Retina (tissue), 1 donor: ENCODE results near the gene SLC39A1.
A peak's percentile ranks its signal among the peaks of the same experiment; 100 is the strongest.

Source experiments
- DNase-seq: peaks from one replicate; pipeline ENCODE4 v3.0.0-alpha.2; 2016

SLC39A1 gene

DNA sequence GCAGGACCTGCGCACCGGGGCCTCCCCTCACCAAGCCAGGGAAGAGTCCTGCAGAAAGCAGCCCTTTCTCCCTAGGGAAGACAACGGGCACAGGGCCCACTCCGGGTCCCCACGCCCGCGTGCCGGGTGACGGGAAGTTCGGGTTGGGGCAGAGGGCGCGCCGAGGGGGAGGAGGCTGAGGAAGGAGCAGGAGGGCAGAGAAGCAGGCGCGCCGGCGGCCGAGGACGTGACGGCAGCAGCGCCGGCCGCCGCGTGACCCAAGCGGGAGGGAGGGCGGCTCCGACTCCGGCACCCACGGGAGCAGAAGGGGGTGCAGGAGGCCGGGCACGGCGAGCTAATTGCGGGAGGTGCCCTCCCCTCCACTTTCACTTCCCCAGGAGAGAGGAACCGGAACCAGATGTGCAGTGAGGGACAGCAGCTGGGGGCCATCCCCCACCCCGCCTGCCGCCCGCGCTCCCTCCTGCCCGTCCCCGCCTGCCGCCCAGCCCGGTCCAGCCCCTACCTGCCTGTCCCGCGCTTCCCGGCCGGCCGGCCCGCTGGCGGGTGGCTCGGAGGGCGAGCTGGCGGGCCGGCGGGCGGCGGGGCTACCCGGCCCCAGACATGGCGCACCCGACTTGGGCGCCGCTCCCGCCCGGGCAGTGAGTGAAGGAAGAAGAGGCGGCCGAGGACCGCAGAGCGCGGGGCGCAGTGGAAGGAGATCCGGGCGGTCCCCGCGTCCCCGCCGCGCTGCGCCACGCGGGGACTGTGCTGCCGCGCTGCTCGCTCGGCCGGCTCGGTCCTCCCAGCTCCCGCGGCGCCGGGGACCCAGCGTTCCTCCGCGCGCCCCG is 17.3 kb downstream of the SLC39A1 start:
- peak; percentile 82 for DNase-seq

- DNase-seq: no peak
Observed at GRCh38 chr1:153945131-153945794, 18.1 kb downstream of the SLC39A1 start.

GRCh38 chr1:153944827-153945117 is 18.6 kb downstream of the SLC39A1 start:
- no peak for DNase-seq

DNA sequence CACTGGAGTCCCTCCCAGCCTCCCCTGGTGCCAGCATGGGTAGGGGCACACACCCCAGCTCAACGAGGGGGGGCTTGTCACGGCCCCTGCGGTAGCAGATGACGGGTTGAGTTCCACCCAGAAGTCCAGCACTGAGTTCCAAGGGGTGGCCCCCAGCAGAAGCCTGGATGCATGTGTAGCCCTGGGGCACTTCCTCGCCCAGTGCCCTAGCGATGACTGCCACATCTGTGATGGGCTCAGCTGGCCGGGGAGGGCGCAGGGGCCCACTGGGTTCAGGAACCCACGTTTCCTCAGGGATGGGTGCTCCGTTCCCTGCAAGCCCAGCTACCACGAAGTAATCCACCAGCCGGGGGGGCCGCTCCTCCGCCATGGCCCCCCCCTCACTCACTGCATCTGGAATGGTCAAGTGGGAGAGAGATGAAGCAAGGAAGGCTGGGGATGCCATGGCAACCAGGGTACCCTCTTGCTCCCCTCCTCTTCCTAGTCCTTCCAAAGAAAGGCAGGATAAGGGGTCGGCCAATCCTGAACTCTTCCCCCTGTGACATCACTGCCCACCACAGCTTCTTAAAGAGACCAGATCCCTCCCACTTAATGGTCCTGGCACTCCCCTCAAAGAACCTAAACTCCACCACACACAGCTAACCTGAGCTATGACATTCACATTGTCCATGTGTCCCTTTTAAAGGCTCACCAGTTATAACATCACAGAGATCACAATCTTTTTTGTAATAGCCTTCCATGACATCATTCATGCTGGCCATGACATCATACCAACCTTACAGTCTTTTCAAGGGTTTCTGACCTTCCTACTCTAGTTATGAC is 19.1 kb downstream of the SLC39A1 start:
- DNase-seq: no peak

GRCh38 chr1:153942766-153943549 is 20.4 kb downstream of the SLC39A1 start:
- no peak for DNase-seq

DNA sequence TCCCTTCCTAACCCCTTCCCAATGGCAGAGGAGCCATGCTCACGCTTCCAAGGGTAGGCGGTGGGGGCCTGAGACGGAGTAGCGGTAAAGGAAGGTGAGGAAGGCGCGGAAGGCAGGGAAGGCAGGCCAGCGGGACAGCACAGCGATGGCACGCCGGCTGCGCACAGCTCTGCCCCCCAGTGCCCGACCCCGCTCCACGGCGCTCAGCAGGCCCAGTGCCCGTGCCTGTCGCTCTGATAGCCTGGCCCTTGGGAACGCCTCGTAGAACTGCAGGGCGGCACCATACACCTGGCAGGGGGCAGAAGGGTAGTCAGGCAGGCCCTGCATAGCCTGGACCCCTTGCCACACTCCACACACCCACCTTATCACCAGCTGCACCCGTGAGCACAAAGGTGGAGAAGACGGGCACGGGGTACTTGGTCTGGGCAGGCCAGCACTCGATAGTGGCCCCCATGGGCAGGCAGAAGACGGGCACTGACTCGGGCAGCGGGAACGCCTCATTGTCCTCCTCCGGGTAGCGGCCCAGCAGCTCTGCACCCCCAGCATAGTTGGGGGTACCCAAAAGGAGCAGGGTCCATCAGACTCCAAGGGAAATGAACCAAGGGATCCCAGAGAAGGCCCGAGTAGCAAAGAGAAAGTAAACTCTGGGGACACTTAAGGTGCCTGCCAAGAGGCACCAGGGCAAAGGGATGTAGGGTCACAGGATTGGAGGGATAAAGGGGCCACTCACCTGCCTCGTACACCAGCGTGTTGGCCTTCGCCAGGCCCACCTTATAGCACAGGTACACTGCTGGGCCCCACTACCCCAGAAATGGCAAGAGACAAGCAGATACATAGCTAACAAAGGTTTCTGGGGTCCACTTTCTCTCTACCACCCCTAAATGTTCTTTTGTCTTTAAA is 21.3 kb downstream of the SLC39A1 start:
- DNase-seq: no peak

GRCh38 chr1:153940756-153941155 is 22.6 kb downstream of the SLC39A1 start:
- DNase-seq: no peak

DNA sequence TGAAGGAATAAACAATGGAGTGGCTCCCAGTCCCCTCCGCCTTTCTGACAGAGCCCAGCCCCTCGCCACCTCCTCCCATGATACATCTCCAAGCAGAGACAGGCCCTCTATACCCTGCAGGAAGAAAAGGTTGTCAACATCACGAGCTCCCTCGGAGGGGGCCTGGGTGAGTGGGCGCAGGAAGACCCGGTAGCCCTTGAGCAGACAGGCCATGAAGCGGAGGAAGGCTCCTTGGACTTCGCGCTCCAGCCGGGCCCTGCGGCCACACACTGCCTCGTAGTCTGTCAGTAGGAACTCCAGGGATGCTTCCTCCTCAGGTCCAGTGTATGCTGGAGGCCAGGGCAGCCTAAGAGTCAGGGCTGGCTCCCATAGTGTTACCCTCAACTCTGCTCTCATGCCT is 23.9 kb downstream of the SLC39A1 start:
- no peak for DNase-seq

GRCh38 chr1:153938996-153939395 is 24.3 kb downstream of the SLC39A1 start:
- DNase-seq: no peak

DNA sequence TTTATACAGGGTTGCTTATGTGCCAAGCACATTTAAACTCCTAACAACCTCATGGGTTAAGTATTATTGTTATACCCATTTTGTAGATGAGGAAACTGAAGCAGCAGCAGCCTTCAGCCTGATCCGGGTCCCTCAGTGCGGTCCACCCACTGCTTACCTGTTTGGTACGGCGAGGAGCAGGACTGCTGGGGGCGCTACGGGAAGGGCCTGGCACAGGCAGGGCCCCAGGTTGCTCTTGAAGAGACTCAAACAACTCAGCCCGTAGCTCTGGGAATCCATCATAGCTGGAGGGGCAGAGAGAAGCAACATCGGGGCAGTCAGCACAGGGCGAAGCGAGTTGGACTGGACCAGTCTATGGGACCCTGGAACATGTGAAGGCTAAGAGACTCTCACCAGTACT is 26.0 kb downstream of the SLC39A1 start:
- no peak for DNase-seq

- no peak for DNase-seq
Observed at GRCh38 chr1:153936011-153936802, 27.1 kb downstream of the SLC39A1 start.

- no peak for DNase-seq
Observed at GRCh38 chr1:153934746-153935145, 28.6 kb downstream of the SLC39A1 start.

GRCh38 chr1:153933955-153934354 is 29.4 kb downstream of the SLC39A1 start:
- no peak for DNase-seq

DNA sequence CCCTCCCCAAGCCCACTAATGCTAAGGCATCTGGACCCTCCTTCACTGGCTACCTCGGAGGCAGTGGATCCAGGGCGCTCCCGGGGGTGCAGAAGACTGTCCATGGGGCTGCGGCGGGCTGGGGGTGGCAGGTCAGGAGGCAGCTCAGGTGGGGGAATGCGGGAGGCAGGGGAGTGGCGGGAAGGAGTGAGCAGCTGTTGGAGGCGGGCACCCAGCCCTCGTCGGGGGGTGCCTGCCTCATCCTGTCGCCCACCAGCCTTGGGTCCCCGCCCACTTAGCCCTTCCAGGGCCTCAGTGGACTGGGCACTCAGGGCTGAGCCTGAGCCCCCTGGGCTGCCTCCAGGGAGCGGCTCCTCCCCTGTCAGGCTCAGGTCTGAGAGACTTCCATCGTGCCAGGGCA is 29.9 kb downstream of the SLC39A1 start:
- no peak for DNase-seq

- DNase-seq: no peak
Observed at GRCh38 chr1:153932156-153933131, 30.9 kb downstream of the SLC39A1 start.

DNA sequence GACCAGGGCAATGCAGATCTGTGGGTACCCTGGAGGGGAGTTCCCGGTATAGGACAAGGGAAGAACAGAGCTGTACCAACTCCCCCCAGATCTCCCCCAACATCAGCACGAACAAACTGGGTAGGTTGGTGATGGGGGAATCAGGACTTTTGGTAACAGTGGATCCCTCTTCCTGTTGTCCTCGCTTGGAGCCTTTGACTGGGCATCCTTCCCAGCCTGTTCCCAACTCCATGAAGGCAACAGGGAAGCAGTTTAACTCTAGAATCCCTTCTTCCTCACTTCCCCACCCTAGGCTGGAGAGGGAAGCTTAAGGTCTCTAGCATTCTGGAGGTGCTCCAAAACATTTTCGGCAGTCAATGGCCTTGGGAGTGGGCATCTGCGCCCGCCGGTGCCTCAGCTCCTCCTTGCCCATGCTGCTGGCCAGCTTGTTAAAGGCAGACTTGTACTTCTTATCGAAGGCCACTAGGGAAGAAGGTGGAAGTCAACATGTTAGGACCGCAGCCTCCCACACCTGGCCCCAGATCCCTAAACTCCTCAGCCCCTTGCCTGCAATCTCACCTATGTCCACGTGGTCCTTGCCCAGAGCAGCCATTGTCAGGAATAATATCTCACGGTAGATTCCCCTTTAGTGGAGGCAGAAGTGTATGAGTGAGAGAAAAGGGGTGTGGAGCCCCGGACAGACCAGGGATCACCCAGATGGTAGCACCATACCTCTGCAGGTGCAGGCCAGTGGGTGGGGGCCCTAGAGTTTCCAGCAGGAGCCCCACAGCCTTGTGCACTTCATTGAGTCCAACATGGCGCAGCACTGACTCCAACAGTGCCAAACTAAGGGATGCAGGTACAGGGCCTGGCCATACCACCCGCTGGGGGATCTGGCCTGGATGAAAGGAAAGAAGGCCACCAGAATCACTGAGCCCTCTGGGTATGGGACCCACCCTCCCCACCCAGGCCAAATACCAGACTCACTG is 33.1 kb downstream of the SLC39A1 start:
- DNase-seq: no peak

GRCh38 chr1:153929426-153929825 is 33.9 kb downstream of the SLC39A1 start:
- DNase-seq: no peak

DNA sequence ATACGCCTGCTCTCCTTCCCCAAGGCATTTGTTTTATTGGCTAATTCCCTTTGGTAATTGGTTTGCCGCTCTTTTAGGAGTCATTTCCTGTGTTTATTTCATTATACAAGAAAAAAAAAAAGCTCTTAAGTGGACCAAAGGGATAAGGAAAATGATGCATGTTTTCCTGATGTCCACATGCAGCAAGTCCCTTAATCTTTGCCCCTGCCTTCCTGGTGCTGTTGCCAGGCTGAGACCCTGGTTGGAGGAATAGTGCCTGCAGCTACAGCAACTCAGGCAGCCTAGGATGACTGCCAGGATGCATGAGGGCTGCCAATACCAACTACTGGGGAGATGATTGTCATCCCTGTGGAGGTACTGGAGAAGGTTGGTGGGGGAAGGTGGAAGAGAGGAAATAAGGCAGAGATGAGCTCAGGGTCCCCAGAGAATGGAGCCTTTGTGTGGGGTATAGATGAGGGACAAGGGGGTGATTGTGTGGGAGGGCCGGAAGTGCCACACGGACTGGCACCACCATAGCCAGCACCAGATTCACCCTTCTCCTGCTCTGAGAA is 34.5 kb downstream of the SLC39A1 start:
- no peak for DNase-seq
